Suprapubic skin (tissue), 4 donors: ENCODE results near the gene SOCS3.

ENCODE experiments used
- CTCF ChIP-seq, 2 donors: fragments of 200-600 bp in 1 of 2; fragments of 450-650 bp in 1 of 2; sonication (generic) in 1 of 2; IDR thresholded peaks; one replicate each; pipeline ENCODE4 v1.5.1; 2016 to 2019; ENCODE audit warnings: antibody characterized with exemption in 2 of 2, mild to moderate bottlenecking in 1 of 2, moderate library complexity in 1 of 2
- EP300 ChIP-seq: sonication (generic); formaldehyde crosslinking; IDR thresholded peaks from one replicate; pipeline ENCODE4 v1.6.1; 2017; ENCODE audit warnings: antibody characterized with exemption
- POLR2A ChIP-seq, 2 donors: fragments of 450-650 bp; IDR thresholded peaks; one replicate each; pipeline ENCODE4 v1.6.1; 2017; ENCODE audit warnings: antibody characterized with exemption in 2 of 2, mild to moderate bottlenecking in 2 of 2, moderate library complexity in 2 of 2
- POLR2AphosphoS5 ChIP-seq, 3 donors: sonication (generic); formaldehyde crosslinking; IDR thresholded peaks; one replicate each; pipeline ENCODE4 v1.6.1; 2017; ENCODE audit warnings: antibody characterized with exemption in 3 of 3

- TF ChIP-seq CTCF (IDR thresholded peaks at IDR 0.05) (no peak), POLR2A (IDR thresholded peaks at IDR 0.05) (no peak), POLR2AphosphoS5 (IDR thresholded peaks at IDR 0.05) (no peak), EP300 (no peak)
Measured at GRCh38 chr17:78399028-78399692, 39.3 kb upstream of the SOCS3 start.
